ENCODE results near the gene SALL3.

The SALL3 gene

GRCh38 chr18:78981394-78981831 is 1.8 kb downstream of the SALL3 start:
- no peak for DNase-seq

- DNase-seq, result no peak
Observed at GRCh38 chr18:78981989-78982620, 2.5 kb downstream of the SALL3 start.

GRCh38 chr18:78983512-78983911 is 3.9 kb downstream of the SALL3 start:
- DNase-seq, result no peak

- DNase-seq, result no peak
Observed at GRCh38 chr18:78984941-78985784, 5.5 kb downstream of the SALL3 start.

GRCh38 chr18:78986018-78986481 is 6.4 kb downstream of the SALL3 start:
- DNase-seq, result no peak

- DNase-seq, result no peak
Observed at GRCh38 chr18:78991446-78991845, 11.8 kb downstream of the SALL3 start.

- DNase-seq, result no peak
Observed at GRCh38 chr18:78992041-78993011, 12.7 kb downstream of the SALL3 start.

GRCh38 chr18:78993014-78993926 is 13.7 kb downstream of the SALL3 start:
- no peak for DNase-seq

GRCh38 chr18:78994000-78994399 is 14.4 kb downstream of the SALL3 start:
- DNase-seq, result no peak

GRCh38 chr18:78994531-78994930 is 14.9 kb downstream of the SALL3 start:
- DNase-seq, result no peak

GRCh38 chr18:78994977-78995582 is 15.5 kb downstream of the SALL3 start:
- no peak for DNase-seq

GRCh38 chr18:78995740-78996395 is 16.2 kb downstream of the SALL3 start:
- DNase-seq, result no peak

GRCh38 chr18:78996741-78997490 is 17.3 kb downstream of the SALL3 start:
- no peak for DNase-seq

- no peak for DNase-seq
Observed at GRCh38 chr18:78998371-78999071, 18.9 kb downstream of the SALL3 start.

- no peak for DNase-seq
Observed at GRCh38 chr18:78999939-79000338, 20.3 kb downstream of the SALL3 start.

- DNase-seq, result no peak
Observed at GRCh38 chr18:79000997-79001396, 21.4 kb downstream of the SALL3 start.

GRCh38 chr18:79005653-79006052 is 26.0 kb downstream of the SALL3 start:
- DNase-seq, result no peak

- no peak for DNase-seq
Observed at GRCh38 chr18:79006106-79006795, 26.6 kb downstream of the SALL3 start.

- no peak for DNase-seq
Observed at GRCh38 chr18:79007440-79007839, 27.8 kb downstream of the SALL3 start.
